ENCODE results near the gene TSPAN3.

DNA sequence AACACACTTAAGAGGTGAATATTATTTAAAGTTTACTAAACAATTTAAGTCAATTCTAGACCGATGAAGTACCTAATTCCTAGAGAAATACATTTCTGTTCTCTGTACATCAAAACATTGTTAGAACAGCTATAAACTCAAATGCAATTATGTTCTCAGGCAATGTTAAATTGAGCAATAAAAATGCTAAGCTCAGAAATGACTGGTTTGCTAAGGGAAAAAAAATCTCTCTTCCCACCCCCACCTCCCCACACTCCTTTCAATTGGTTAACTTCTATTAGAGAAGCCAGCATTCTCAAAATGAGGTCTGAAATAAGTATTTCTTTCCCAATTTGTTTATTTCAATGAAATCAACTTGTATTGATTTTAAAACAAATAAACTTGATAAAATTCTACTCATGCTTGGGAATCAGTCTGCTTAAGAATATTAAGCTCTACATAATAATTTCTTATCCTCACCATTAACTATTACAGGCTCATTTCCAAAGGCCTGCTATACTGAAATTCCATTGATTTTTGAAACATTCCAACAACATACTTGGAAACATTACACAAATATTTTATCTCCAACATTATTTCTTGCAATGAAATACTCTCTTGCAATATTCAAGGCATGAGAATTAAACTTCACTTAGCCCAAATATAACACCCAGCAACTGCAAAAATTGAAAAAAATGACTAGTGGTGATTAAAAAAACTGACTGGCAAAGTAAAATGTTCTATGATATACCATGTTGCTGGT, 22.6 kb downstream of the TSPAN3 start:
- TF ChIP-seq CTCF (IDR thresholded peaks at IDR 0.05) (no peak), SMAD4 (CRISPR knock-in tag; IDR thresholded peaks at IDR 0.05) (no peak), KAT7 (CRISPR knock-in tag; IDR thresholded peaks at IDR 0.05; ENCODE audit: borderline replicate concordance) (no peak), NR3C1 (CRISPR knock-in tag; conservative IDR thresholded peaks at IDR 0.05; ENCODE audit: low read depth) (no peak), AR (CRISPR knock-in tag; IDR thresholded peaks at IDR 0.05) (no peak), ATF3 (CRISPR knock-in tag; conservative IDR thresholded peaks at IDR 0.05) (no peak)
- TF ChIP-seq, protein P1, sequence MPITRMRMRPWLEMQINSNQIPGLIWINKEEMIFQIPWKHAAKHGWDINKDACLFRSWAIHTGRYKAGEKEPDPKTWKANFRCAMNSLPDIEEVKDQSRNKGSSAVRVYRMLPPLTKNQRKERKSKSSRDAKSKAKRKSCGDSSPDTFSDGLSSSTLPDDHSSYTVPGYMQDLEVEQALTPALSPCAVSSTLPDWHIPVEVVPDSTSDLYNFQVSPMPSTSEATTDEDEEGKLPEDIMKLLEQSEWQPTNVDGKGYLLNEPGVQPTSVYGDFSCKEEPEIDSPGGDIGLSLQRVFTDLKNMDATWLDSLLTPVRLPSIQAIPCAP (CRISPR knock-in tag; IDR thresholded peaks at IDR 0.05), result no peak
- TF ChIP-seq, protein P2, sequence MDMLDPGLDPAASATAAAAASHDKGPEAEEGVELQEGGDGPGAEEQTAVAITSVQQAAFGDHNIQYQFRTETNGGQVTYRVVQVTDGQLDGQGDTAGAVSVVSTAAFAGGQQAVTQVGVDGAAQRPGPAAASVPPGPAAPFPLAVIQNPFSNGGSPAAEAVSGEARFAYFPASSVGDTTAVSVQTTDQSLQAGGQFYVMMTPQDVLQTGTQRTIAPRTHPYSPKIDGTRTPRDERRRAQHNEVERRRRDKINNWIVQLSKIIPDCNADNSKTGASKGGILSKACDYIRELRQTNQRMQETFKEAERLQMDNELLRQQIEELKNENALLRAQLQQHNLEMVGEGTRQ (CRISPR knock-in tag; IDR thresholded peaks at IDR 0.05), result no peak
- TF ChIP-seq, protein P3, sequence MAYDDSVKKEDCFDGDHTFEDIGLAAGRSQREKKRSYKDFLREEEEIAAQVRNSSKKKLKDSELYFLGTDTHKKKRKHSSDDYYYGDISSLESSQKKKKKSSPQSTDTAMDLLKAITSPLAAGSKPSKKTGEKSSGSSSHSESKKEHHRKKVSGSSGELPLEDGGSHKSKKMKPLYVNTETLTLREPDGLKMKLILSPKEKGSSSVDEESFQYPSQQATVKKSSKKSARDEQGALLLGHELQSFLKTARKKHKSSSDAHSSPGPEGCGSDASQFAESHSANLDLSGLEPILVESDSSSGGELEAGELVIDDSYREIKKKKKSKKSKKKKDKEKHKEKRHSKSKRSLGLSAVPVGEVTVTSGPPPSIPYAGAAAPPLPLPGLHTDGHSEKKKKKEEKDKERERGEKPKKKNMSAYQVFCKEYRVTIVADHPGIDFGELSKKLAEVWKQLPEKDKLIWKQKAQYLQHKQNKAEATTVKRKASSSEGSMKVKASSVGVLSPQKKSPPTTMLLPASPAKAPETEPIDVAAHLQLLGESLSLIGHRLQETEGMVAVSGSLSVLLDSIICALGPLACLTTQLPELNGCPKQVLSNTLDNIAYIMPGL (CRISPR knock-in tag; IDR thresholded peaks at IDR 0.05), result no peak

Data from WTC11 (cell line).